Karpas-422 (cell line): ENCODE measurements around the gene CCDC184. TPM values are rescaled to one million over a fixed set of nuclear protein-coding genes. Genes with fewer than 3 reads are reported as not detected.
"Not testable (repeated sequence)": the region's sequence is repeated elsewhere in the genome, so short reads cannot be mapped to it uniquely, and the experiment has no call there.

Experiments
- DNase-seq: peaks from one replicate; pipeline ENCODE4 v3.0.0-alpha.2; 2015
- H2AFZ ChIP-seq: fragments of 200-600 bp; sonication (generic); 2 replicates; pipeline ENCODE4 v1.6.1; 2014; ENCODE audit warnings: antibody characterized with exemption, low read length, mixed read lengths
- H3K27ac ChIP-seq: fragments of 200-600 bp; sonication (generic); 2 replicates; pipeline ENCODE4 v1.5.1; 2014; ENCODE audit warnings: mild to moderate bottlenecking, low read length, moderate library complexity
- H3K27me3 ChIP-seq: fragments of 200-600 bp; sonication (generic); 2 replicates; pipeline ENCODE4 v1.6.1; 2014; ENCODE audit warnings: low read length, mixed read lengths
- H3K36me3 ChIP-seq: fragments of 200-600 bp; sonication (generic); 2 replicates; pipeline ENCODE4 v1.6.1; 2014; ENCODE audit warnings: low read length, mixed read lengths; ENCODE audit not compliant: insufficient read depth
- H3K4me1 ChIP-seq: fragments of 200-600 bp; sonication (generic); 2 replicates; pipeline ENCODE4 v1.6.1; 2014; ENCODE audit warnings: mild to moderate bottlenecking, low read length, mixed read lengths
- H3K4me2 ChIP-seq: fragments of 200-600 bp; sonication (generic); 2 replicates; pipeline ENCODE4 v1.6.1; 2014; ENCODE audit warnings: low read length, low read depth, mild to moderate bottlenecking; ENCODE audit not compliant: poor library complexity, severe bottlenecking
- H3K4me3 ChIP-seq: fragments of 200-600 bp; sonication (generic); 2 replicates; pipeline ENCODE4 v1.5.1; 2014; ENCODE audit warnings: mild to moderate bottlenecking, antibody characterized with exemption, low read length, mixed read lengths
- H3K79me2 ChIP-seq: fragments of 200-600 bp; sonication (generic); 2 replicates; pipeline ENCODE4 v1.6.1; 2014; ENCODE audit warnings: mild to moderate bottlenecking, low read length, mixed read lengths
- H3K9ac ChIP-seq: fragments of 200-600 bp; sonication (generic); 2 replicates; pipeline ENCODE4 v1.6.0; 2014; ENCODE audit warnings: low read length
- H3K9me2 ChIP-seq: fragments of 200-600 bp; sonication (generic), shearing (Covaris generic); replicated peaks from 2 replicates; pipeline ENCODE4 v1.6.0; 2014; ENCODE audit warnings: mild to moderate bottlenecking, low read length, moderate library complexity; ENCODE audit not compliant: insufficient read depth
- H3K9me3 ChIP-seq: fragments of 300-700, 200-600 bp; sonication (generic); 2 replicates; pipeline ENCODE4 v1.6.1; 2014; ENCODE audit warnings: low read length, mixed read lengths
- H4K20me1 ChIP-seq: fragments of 200-600 bp; sonication (generic); 2 replicates; pipeline ENCODE4 v1.6.1; 2014; ENCODE audit warnings: mild to moderate bottlenecking, antibody characterized with exemption, low read length, low read depth; ENCODE audit not compliant: insufficient read depth
- total RNA-seq: library from RNA; depleted of rRNA; stranded (reverse); fragments of >200 nt; shearing (Covaris generic); gene quantifications from 2 replicates; pipeline ENCODE4 v1.2.3, GENCODE V29; 2014; ENCODE audit warnings: low replicate concordance; rRNA removed

Gene CCDC184
- 1.2 and 2.5 TPM in 2 replicates for total RNA-seq

DNA sequence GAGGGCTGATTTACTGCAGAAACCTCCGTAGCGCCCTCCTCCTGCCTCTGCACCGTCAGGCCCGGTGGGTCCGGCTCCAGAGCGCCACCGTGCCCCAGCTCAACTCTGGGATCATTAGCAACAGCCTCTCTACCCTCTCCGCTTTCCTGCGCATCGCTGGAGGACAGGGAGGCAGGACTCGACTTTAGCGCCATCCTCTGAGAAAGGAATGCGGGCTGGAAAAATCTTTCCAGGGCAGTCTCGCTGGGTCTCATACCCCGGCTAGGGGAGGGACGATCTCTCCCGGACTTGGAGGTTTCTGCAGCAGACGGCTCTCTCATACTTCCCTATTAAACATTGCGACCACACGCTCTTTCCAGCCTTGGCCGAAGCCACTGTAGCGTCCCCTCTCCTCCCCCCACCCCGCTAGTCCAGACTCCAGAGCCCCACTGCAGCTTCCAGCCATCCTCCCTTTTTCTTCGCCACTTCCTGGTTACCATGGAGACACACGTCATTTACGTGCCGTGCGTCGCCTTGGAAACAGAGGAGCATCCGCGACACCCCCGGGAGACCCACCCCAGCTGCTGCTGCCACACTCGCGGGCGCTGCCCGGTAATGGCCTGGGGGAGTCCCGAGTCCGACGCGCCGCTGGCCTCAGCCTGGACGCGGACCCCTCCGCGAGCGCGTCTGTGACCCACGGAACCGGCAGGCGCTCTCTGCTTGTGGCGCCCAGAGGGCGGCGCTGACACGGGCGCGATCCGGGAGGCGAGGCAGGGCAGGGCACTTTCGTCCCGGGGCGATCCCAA, at the start of gene CCDC184:
Gene CCDC184, plus strand, starts transcription at position 554 of the 785 bp plus-strand sequence. CDS start 479 bp downstream, outside the sequence.
- H3K4me2 ChIP-seq = peak within 1 kb of the TSS; percentile 84
- H3K27ac ChIP-seq = no peak within 1 kb of the TSS
- H3K9me3 ChIP-seq = no peaks in the 10 kb centered on the region
- H3K36me3 ChIP-seq = no peaks in the 10 kb centered on the region
- peak; percentile 94 for DNase-seq
- H2AFZ ChIP-seq = peak within 1 kb of the TSS; percentile 97
- H3K79me2 ChIP-seq = no peaks in the 10 kb centered on the region
- H3K9me2 ChIP-seq = no peaks in the 10 kb centered on the region
- H3K4me1 ChIP-seq = peaks cover 40% of the 10 kb centered on the region
- H3K4me3 ChIP-seq = peak within 1 kb of the TSS; percentile 85
- peak within 1 kb of the TSS; percentile 76 for H3K9ac ChIP-seq
- no peaks in the 10 kb centered on the region for H3K27me3 ChIP-seq
- no peaks in the 10 kb centered on the region for H4K20me1 ChIP-seq

DNA sequence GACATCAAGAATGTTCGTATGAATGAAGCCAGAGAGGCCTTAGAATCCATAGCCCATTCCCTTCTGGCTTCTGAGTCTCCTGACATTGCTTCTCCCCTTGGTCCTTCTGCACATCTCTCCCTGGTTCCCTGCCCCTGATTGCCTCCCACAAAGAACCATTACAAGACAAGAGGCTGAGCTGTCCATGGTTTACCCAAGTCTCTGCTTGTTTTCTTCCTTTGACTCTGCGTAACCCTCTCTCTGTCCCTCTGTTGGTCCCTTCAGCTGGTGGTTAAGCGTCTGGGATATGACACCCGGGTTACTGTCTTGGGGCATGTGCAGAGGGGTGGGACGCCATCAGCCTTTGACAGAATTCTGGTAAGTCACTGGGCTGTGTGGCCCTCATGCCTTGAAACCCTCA, 48.4 kb upstream of the CCDC184 start:
- Histone ChIP-seq H3K36me3 (peaks cover 75% of the 10 kb centered on the region; the same call in 1 of the 2 replicates), H3K9me3 (no peaks in the 10 kb centered on the region), H3K9ac (no peak overlapping the region), H3K4me1 (no peaks in the 10 kb centered on the region), H3K27ac (no peak overlapping the region), H3K9me2 (no peaks in the 10 kb centered on the region), H3K27me3 (no peaks in the 10 kb centered on the region), H3K79me2 (peaks cover 5% of the 10 kb centered on the region; the same call in 1 of the 2 replicates), H3K4me3 (no peak overlapping the region), H3K4me2 (no peak overlapping the region), H2AFZ (no peak overlapping the region), H4K20me1 (peaks cover 4% of the 10 kb centered on the region; the same call in 1 of the 2 replicates)
- no peak for DNase-seq

DNA sequence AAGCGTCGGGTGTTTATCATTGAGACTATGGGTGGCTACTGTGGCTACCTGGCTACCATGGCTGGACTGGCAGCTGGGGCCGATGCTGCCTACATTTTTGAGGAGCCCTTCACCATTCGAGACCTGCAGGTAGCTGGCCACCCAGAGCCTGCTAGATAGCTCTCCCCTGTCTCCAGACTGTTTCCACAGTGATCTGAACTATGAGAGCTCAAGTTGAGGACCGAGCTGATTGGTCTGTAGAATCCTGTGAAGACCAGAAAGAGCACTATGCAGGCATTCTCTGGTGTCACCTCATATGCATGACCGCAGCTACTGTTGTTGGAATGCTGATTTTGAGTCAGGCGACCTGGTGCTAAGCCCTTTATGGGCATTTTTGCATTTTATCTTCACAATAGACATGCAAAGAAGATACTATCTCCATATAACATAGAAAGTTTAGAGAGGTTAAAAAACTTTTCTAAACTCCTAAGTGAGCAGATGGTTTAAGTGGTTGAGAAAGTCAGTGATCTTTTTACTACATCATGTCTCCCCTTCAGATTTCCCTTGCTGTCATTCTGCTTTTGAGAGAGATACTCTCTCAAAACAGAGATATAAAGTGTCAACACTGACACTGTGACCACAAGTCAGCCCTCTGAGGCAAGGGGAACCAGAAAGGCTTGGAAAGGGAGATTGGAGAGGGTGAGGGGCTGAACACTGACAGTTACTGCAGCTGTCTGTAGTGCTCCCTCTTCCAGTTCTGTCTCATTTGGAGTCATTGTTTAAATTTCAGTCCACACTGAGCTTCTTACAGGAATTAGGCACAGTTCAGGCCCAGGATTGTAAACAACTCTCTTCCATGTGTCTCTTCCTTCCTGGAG, 40.4 kb upstream of the CCDC184 start:
- H3K9me3 ChIP-seq = no peaks in the 10 kb centered on the region
- no peaks in the 10 kb centered on the region for H3K79me2 ChIP-seq
- no peaks in the 10 kb centered on the region for H4K20me1 ChIP-seq
- H3K9ac ChIP-seq = no peak overlapping the region
- no peaks in the 10 kb centered on the region for H3K27me3 ChIP-seq
- no peak for DNase-seq
- no peak overlapping the region for H3K4me3 ChIP-seq
- no peak overlapping the region for H2AFZ ChIP-seq
- H3K36me3 ChIP-seq = peaks cover 63% of the 10 kb centered on the region
- H3K4me1 ChIP-seq = no peaks in the 10 kb centered on the region
- no peak overlapping the region for H3K27ac ChIP-seq
- no peak overlapping the region for H3K4me2 ChIP-seq
- no peaks in the 10 kb centered on the region for H3K9me2 ChIP-seq

DNA sequence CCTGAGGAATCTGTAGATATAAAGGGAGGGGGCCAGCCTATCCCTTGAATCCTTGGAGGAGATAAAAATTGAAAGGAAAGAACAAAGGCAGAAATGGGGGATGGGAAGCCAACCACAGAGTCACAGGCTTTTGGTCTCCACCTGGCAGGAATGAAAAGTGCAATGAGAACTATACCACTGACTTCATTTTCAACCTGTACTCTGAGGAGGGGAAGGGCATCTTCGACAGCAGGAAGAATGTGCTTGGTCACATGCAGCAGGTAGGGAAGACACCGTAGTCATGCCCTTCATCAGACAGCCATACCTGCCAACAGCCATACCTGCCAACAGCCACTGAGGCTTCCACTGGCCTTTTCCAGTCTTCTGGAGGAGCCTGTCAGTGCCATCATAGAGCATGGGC, 39.5 kb upstream of the CCDC184 start:
- DNase-seq = no peak
- Histone ChIP-seq H3K4me2 (no peak overlapping the region), H3K9me3 (no peaks in the 10 kb centered on the region), H2AFZ (no peak overlapping the region), H3K4me1 (no peaks in the 10 kb centered on the region), H3K27me3 (no peaks in the 10 kb centered on the region), H3K9me2 (no peaks in the 10 kb centered on the region), H4K20me1 (no peaks in the 10 kb centered on the region), H3K27ac (no peak overlapping the region), H3K9ac (no peak overlapping the region), H3K79me2 (no peaks in the 10 kb centered on the region), H3K4me3 (no peak overlapping the region), H3K36me3 (peaks cover 64% of the 10 kb centered on the region)

DNA sequence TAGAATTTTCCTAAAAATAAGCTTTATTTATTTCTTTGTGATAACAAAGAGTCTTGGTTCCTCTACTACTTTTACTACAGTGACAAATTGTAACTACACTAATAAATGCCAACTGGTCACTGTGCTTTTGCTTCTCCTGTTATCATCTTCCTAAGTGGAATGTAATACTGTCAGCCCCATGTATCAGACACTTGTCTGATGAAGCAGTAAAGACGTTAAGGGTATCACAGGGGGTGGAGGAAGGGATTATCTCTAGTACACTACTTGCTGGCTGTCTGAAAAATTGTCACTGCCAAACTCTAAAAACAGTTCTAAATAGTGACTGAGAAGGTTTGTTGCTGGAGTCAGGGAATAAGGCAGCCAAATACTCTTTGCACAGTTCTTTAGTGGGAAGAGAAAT, 37.5 kb upstream of the CCDC184 start:
- Histone ChIP-seq H3K9me2 (no peaks in the 10 kb centered on the region), H3K27me3 (no peaks in the 10 kb centered on the region), H2AFZ (no peak overlapping the region), H4K20me1 (no peaks in the 10 kb centered on the region), H3K27ac (no peak overlapping the region), H3K9me3 (no peaks in the 10 kb centered on the region), H3K9ac (no peak overlapping the region), H3K4me3 (no peak overlapping the region), H3K4me1 (no peaks in the 10 kb centered on the region), H3K4me2 (no peak overlapping the region), H3K36me3 (peaks cover 67% of the 10 kb centered on the region), H3K79me2 (no peaks in the 10 kb centered on the region)
- DNase-seq = no peak

DNA sequence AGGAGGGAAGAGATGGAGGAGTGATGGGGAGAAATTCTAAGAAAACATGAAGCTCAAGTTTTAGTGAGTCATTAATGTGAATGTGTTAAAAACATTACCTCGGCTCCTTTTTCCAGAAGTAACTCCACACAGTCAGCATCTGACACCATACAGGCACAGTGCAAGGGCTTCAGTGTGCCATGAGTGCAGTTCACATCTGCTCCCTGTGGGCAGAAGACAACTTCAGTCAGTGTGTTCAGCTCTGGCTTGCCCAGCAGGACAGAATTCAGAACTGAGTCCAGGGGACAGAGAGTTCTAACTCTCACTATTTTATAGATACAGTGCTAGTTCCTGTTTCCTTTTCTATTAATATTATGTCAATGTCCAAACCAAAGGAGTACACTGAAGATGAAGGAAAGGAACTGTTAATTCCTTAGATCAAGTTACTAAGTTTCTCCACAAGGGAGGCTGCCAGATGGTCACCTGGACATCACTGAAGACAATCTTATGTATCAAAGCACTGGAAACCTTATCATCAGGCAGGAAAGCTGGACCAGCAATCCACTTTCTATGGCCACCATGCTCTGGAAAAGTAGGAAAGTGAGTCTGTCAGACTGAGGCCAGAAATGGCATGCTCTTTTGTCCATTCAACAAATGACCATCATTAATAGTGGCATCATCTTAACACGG, 32.2 kb upstream of the CCDC184 start:
- H3K4me3 ChIP-seq = no peak overlapping the region
- no peak overlapping the region for H3K27ac ChIP-seq
- no peaks in the 10 kb centered on the region for H3K9me2 ChIP-seq
- no peaks in the 10 kb centered on the region for H3K9me3 ChIP-seq
- no peak overlapping the region for H3K4me2 ChIP-seq
- DNase-seq = no peak
- H3K27me3 ChIP-seq = no peaks in the 10 kb centered on the region
- peaks cover 3% of the 10 kb centered on the region for H3K4me1 ChIP-seq
- H3K9ac ChIP-seq = no peak overlapping the region
- H3K79me2 ChIP-seq = peaks cover 27% of the 10 kb centered on the region
- no peak overlapping the region for H2AFZ ChIP-seq
- peaks cover 33% of the 10 kb centered on the region for H3K36me3 ChIP-seq
- no peaks in the 10 kb centered on the region for H4K20me1 ChIP-seq

DNA sequence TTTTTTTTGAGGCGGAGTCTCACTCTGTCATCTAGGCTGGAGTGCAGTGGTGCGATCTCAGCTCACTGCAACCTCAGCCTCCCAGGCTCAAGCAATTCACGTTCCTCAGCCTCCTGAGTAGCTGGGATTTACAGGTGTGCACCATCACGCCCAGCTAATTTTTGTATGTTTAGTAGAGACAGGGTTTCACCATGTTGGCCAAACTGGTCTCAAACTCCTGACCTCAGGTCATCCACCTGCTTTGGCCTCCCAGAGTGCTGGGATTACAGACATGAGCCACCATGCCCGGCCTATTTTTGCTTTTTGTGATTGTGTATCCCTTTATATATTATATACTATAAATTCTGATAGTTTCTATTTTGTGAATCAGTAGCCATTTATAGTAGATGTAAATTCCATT, 27.7 kb upstream of the CCDC184 start:
- H3K36me3 ChIP-seq, DNase-seq, H3K27me3 ChIP-seq, H3K9ac ChIP-seq, H3K9me2 ChIP-seq, H4K20me1 ChIP-seq, H3K9me3 ChIP-seq, H2AFZ ChIP-seq, H3K27ac ChIP-seq: not testable (repeated sequence)
- Histone ChIP-seq H3K79me2 (peaks cover 36% of the 10 kb centered on the region), H3K4me2 (peak overlapping the region; percentile 67), H3K4me3 (peak overlapping the region; percentile 95; the same call in 1 of the 2 replicates), H3K4me1 (peaks cover 16% of the 10 kb centered on the region)
